ENCODE data around the gene SLC23A1.
"Not testable (repeated sequence)": the region's sequence is repeated elsewhere in the genome, so short reads cannot be mapped to it uniquely, and the experiment has no call there.

The SLC23A1 gene

DNA sequence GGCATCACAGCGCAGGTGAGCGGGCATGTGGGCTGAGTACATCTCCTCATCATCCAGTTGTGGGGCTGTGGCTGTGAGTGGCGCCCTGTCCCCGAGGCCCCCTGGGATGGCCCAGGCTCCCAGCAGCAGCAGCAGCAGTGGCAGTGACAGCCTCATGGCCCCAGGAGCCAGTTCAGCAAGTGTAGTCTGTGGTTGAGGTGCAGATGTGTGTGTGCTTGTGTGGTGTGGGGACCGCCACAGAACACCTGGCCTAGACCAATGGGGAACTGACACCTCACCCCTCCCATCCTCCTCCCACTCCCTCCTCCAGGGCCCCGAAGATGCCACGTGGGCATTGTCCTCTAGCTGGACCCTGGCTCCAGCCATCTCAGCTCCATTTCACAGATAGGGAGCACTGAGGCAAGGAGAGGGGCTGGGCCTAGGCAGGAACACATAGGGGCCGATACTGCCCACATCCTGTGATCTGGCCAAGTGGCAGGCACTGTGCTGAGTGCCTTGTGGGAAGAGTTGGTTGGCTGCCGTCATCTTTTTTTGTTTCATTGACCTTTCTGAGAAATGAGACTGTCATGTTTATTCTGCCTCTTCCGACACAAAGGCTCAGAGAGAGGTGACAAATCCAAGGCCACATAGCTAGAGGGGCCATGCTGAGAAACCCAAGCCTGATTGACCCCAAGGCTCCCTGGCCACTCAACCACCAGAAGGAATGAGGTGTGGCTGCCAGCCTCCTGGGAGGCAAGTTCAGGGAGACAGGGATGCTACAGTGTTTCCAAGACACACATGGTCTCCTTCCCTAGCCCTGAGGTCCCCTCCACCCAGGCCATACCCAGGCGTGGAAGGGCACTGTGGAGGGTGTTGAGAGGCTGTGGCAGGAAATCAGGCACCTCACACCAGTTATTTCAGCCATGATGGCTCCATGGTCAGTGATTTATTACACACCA lies 6.9 kb upstream of the SLC23A1 start, which contains the start of gene MZB1:
Gene MZB1, minus strand, starts transcription at position 213 of the 938 bp plus-strand sequence. Its CDS starts 57 bp downstream, at position 156.
- no peak for DNase-seq

GRCh38 chr5:139388198-139388821 lies 5.2 kb upstream of the SLC23A1 start:
- no peak for DNase-seq

DNA sequence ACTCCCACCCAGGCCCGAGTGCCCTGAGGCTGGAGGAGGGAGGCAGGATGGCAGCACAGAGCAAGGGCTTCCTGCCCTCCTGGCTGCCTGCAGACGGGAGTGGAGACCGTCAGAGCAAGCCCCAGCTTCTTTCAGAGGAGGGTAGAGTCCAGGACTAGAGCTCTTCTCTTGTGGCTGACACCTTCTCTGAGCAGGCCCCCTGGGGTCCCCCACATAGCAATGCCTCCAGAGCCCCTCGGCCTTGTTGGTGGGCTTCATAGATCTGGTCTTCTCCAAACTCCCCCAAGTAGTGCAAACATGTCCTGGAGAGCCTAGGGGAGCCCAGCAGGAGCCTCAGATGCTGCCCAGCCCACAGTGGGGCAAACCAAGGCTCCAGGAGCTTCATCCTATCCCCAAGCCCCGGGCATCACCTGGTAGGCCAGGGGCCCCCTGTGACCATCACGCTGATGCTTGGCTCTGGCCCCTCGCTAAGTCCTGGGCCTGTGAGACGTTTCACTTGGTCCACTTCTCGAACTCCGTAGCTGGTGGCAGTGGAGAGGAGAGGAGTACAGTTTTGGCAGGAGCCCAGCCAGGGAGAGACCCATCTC lies 4.6 kb upstream of the SLC23A1 start:
- no peak for DNase-seq

DNA sequence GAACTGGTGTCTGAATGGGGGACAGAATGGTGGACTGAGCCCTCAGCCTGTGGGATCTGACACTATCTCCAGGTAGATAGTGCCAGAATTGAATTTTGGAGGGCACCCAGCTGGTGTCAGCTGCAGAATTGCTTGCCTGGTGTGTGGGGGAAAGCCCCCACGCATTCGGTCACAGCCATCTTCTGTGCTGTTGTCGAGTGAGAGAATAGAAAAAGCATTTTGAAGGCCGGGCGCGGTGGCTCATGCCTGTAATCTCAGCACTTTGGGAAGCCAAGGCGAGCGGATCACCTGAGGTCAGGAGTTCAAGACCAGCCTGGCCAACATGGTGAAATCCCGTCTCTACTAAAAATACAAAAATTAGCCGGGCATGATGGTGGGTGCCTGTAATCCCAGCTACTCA lies 3.9 kb upstream of the SLC23A1 start:
- not testable (repeated sequence) for DNase-seq

GRCh38 chr5:139386050-139386438 lies 2.9 kb upstream of the SLC23A1 start:
- DNase-seq = no peak

DNA sequence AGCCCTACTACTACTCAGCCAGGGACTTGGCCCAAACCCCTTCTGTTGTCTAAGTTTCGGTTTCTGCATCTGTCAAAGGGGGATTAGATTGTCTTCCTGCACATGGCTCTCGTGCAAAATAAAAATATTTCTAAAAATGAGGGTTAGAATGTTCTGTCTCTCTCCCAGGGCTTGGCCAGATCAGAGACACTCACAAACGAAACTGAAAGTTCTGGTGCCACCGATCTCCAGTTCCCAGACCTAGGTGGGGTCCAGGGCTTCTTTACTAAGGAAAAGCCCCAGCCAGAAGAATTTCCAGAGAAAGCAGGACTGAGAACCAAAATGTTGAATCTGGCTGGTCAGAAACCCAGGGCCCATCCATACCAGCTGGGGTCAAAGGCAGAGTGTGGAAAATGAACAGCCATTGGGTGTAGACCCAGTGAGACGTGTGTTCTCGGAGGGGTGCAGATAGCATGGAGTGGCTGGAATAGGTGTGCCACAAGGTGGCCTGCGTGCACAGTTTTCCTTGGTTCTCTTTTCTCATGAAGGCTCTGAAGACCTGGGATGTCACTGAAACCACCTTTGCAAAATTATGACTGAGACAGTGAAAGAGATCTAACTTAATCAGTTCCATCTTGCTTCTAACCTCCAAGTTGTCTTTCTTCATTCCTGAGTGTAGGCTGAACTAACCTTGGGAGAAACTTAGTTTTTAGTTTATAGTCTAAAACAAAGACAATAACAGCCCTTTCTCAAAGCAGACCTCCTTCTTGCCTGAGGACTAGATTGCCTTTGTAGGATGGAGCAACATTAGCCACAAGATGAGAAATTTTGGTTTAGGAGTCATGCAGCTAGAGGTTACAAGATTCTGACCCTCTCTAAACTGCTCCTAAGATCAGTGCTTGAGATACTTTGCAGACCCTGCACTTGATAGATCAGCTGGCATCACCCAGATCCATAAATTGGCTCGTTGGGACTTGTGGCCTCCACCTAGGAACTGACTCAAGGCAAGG lies 2.3 kb upstream of the SLC23A1 start:
- no peak for DNase-seq

GRCh38 chr5:139384591-139385051 lies 1.5 kb upstream of the SLC23A1 start:
- no peak for DNase-seq

- DNase-seq = no peak
Observed at GRCh38 chr5:139383993-139384590, 995 bp upstream of the SLC23A1 start.

GRCh38 chr5:139382807-139383206 lies 290 bp downstream of the SLC23A1 start:
- no peak for DNase-seq

DNA sequence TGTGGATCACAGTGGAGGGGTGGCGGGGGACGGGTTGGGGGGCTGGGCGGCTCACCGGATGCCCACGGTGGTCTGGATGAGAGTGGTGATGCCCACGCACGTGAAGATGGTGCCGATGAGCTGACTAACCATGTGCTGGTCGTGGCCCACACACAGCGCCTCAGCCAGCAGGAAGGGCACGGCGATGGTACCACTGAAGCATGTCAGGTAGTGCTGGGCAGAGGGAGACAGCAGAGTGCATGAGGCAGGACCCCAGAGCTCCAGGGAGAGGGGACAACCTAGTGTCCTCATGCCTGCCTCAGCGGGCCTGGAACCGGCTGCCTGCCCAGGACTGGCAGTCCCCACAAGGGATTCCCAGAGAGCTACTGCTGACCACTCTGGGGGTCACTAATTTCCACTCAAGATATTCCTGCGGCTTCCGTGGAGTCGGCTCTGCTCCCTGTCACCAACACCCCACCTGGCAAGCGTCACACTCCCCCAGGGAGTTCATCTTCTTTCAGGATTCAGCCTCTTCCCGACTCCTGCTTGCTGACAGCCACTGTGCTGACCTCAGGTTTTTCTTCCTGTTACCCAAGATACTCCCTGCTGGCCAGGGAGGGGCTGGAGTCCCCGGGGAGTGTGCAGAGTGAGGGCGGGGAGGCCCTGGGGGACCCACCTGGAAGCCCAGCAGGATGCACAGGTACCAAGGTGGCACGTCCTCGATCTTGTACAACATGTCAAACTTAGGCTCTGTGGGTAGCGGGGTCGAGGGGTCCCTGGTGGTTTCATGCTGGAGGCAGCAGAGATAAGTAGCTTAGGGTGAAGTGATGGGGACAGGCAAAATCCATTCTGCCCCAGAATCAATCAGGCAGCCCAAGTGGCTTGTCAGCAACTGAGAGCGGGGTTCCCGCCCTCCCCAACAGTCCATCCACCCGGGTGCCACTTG lies 998 bp downstream of the SLC23A1 start:
- DNase-seq = no peak

DNA sequence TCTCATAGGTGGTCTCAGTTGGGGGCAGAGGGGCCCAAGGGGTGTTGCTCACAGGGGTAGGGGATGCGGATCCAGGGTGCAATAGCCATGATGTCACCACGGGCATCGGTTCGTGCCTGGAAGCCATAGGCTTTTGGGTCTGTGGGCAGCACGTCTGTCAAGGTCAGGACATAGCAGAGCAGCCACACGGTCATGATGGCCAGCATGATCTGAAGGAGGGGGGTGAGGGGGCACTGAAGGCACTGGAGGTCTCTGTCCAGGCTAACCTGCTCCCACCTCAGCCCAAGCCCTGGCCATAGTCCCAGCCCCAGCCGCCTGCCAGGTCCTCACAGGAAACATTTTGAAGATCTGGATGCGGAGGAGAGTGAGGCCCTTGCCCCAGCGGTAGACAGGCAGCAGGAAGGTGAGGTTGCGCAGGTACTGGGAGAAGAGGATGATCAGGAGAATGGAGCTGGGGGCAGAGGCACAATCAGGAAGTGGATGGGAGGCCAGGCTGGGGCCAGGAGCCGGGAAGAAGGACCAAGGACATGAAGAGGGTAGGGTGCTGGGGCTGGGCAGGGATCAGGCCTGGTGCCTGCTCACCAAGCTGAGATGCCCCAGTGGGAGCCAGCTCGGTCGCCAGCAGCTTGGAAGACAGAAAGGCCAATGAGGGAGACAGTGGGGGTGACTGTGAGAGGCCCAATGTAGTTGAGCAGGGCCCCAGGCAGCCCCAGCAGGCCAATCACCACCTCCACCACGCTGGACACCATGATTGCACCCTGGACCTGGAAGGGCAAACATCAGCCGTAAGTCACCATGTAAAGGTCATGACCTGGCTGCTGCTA lies 3.3 kb downstream of the SLC23A1 start:
- no peak for DNase-seq

GRCh38 chr5:139378941-139379361 lies 4.1 kb downstream of the SLC23A1 start:
- no peak for DNase-seq

- no peak for DNase-seq
Observed at GRCh38 chr5:139378101-139378825, 4.8 kb downstream of the SLC23A1 start.

- DNase-seq = no peak
Observed at GRCh38 chr5:139377226-139377625, 5.9 kb downstream of the SLC23A1 start.

DNA sequence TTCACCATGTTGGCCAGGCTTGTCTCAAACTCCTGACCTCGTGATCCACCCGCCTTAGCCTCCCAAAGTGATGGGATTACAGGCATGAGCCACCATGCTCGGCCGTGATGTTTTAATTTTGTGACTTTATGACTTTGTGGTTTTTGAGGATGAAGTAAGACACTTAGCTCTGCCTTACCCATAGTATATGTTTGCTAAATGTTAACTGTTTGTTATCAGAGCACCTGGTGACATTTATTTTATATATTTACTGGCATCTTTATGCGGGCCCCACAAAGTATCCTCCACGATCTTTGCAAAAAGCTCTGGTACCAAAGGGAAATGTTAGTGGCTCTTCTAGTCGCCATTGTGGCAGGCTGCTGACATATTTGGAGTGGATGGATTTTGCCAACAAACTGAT lies 6.7 kb downstream of the SLC23A1 start:
- DNase-seq = no peak

GRCh38 chr5:139374909-139375308 lies 8.2 kb downstream of the SLC23A1 start:
- DNase-seq = no peak

- DNase-seq = no peak
Observed at GRCh38 chr5:139371482-139372435, 11.3 kb downstream of the SLC23A1 start.

- DNase-seq = no peak
Observed at GRCh38 chr5:139369181-139369580, 13.9 kb downstream of the SLC23A1 start.
